Islet of Langerhans (tissue), 1 donor: Measurements from ENCODE around the gene EBF3.

ENCODE experiments used
- FAIRE-seq: peaks from one replicate; lab custom pipeline; 2011; peaks lifted over from hg19 to GRCh38; lab: Jason Lieb, UNC

EBF3 gene

DNA sequence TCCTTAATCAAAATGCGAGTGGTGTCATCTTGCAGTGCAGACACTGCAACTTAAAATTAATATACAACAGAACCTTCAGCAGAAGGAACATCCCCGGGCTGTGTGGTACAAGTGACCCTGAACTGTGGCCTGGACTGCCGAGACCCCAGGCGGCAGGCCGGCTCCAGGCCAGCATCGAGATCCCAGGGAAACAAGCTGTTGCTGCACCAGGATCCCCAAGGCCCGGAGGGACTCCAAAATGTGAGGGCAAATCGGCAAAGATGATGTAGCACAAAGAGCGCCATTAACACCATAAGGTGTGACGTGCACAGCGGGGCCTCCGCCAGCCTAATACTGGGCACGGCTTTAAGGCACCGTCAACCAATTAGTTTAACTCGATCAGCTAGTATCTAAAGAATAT lies 73.9 kb downstream of the EBF3 start:
- FAIRE-seq = no peak

DNA sequence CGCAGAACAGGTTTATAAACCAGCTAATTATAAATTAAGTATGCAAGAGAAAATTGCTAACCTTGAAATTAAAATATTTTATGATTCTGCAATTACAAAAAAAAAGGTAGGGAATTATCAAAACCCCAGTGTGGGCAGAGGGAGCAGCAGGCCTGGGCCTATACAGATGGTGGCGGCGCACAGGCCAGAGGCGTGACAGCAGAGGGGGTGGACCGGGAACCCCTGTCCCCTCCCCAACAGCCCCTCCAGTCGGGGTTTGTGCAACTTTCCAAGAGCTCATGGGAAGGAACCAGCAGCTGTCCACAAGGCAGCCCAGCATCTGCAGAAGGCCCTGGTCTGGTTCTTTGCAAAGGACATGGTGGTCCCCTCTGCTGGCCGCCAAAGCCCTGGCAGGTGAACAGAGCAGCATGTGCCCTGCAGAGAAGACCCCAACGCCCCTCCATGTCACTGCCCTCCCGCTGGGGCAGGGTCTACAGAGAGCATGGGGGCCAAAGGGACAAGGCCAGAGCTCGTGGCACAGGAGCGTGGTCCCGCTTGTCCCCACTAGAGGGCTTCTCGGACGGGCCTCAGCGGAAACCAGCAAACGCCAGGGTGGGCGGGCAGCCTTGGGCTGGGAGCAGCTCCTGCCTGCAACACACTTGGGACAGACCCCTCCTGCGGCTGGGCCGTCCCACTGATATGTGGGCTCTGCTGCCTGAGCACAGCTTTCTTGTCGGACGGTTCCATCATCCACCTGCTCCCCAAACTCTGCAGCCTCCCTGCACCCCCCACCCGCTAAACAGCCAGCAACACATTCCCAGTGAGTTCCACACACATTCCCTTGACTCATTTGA lies 75.1 kb downstream of the EBF3 start:
- no peak for FAIRE-seq

DNA sequence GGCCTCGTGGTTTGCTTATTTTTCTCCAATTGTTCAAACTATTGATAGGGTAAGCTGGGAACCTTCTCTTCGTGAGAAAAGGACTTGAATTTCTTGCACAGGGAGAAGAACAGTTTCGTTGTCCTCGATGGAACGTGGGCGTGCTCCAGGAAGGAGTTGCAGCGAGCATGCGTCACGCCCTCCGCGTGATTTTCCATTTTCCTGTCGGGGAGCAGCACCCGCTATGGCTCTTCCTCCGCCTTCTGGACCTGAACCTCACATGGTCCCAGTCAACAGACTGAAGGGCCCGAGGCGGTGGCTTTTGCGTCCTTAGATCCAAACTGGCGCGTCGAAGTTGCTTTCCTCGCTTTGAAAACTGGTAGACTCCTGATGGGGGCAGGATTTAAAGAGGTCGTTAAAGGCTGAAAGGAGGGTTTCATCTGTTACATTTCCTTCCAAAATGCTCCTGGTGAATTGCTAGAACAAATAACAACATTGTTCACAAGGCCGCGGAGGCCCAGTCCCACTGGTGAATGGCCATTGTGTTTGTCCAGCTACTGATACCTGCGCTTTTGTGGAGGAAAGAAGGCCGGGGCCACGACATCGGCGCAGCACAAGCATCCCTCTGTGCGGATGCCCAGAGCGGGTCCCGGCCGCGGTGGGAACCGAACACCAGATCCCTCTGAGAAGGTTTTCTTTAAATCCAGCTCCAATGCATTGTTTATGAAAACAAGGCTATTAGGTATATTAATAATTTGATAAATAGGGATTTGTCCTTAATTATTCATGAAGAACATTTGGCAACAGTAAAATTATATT lies 75.9 kb downstream of the EBF3 start:
- FAIRE-seq = no peak

DNA sequence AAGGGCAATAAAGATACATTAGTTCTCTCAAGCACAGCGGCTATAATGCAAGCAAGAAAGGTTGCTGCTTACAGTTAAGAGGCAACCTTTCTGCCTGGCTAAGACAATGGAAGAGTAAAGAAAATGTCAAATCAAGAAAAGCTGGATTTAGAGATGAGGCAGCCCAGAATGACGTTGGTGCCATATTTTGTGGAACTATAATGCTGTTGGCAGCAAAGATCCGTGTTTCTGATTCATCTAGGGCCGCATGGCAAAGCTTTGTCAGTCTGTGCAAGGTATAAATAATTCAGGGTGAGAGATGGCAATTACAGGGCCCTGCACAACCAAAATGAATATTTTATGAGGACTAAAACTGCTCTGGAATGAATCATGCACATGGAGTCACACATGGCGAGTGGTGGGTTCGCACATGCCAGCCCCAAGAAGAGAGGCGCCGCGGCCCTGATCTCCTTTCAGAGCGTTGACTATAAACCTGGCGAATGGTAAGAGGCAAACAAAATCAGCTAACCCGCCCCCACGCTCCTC lies 76.6 kb downstream of the EBF3 start:
- FAIRE-seq = no peak

DNA sequence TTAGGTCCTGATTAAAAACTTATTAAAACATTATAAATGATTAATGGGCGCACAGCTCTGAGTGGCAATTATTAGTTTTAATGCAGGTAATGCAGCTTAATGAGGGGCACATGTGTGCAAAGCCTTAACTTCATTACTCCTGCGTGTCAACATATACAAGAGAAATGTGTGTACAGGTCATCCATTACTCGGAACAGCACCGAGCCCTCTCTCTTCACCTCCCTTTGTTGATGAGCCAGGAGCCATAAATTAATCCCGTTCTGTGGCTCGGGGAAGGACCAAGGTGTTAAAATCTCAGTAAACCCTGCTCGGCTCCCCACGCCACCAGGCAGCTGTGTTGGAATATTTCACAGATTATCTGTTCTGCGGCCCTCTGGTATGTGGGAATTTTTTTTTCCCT lies 77.8 kb downstream of the EBF3 start:
- no peak for FAIRE-seq

DNA sequence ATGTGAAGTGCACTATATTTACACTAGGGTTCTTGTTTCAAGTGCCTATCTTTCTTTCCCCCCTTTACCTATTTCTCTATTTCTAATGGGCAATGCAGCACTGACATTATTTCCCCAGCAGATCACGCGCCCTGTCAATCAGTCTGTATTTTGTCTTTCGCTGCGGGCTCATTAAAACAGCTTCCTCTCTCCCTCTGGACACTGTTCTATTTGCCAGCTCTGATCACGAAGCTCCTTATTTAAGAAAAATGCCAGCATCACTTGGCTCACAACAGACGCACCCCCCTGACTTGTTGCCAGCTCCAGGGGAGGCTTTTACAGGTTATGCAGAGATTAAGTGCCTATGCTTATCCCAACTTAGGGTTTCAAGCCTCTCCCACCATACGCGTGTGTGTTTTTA lies 78.5 kb downstream of the EBF3 start:
- no peak for FAIRE-seq

DNA sequence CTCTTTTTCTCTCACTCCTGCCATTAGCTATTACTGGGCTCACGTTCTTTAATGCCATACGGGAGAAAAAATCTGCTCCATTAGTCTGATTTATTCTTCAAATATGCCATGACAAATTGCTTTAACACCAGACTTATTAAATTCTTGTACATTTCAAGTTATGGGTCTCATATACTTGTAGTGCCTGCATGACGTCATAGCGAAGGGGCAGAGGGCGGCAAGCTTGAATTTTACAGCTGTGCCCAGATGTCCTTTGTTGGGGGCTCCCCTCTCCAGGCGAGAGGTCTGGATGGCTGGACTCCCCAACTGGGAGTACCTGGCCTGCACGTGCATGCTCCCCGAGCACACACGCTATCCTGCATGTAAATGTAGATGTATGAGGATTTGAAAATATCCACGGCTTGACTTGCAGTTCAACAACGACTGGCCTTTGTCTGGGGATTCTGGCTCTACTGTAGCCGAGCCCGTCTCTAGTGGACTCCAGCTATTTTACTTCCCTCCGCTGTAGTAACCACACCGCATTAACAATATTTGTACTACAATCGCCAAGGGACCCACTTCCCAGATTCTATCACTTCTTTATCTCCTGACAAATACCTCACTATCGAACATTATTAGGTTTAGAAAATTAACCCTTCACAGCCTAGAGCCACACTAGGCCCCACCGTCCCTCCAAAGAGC lies 79.5 kb downstream of the EBF3 start:
- no peak for FAIRE-seq

DNA sequence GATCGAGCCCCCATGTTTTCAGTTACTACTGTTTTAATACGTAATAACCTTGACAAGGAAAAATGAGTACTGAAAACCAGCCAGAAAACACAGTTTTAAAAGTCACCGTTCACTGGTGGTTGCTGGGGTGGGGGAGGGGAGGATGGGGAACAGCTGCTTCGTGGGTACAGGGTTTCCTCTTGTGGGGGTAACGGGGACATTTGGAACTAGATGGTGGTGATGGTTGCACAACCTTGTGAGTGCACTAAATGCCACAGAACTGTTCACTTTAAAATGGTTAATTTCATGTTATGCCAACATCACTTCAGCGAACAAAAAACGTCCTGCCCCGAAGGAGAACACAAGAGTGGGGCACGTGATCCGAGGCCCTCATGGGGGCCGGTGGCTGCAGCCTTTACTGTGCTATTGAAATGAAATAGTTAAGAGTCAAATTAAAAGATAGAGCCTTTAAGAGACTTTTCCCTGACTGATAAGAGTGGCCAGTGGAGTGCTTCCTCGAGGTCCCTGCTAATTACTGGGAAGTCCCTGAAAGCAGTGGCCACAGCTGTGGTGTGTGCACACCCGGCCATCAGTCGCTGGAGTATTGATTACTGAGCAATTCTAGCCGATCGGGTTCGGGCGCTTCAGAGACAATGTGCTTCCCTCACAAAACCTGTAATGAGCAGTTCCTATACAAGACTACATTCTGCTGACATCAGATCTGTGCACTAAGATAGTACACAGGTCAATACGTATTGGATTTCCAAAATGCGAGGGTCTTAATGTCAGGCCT lies 80.3 kb downstream of the EBF3 start:
- no peak for FAIRE-seq

DNA sequence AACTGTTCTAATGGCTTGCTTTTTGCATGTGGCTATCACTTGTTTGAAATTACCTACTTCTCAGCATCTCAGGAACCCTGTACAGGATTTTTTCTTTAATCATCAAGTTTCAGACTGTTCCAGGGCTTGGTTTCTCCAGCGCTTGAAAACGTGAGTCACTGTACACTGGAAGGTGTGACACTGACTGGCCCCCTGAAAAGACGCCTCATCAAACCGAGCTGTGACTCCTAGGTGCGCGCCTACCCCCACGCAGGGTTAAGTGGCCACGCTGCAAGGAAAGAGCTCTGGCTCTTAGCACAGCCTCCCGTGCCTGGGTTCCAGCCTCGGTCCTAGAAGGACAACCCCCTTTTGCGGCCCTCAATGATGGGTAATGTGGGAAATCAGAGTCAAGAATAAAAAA lies 81.0 kb downstream of the EBF3 start:
- FAIRE-seq = no peak

DNA sequence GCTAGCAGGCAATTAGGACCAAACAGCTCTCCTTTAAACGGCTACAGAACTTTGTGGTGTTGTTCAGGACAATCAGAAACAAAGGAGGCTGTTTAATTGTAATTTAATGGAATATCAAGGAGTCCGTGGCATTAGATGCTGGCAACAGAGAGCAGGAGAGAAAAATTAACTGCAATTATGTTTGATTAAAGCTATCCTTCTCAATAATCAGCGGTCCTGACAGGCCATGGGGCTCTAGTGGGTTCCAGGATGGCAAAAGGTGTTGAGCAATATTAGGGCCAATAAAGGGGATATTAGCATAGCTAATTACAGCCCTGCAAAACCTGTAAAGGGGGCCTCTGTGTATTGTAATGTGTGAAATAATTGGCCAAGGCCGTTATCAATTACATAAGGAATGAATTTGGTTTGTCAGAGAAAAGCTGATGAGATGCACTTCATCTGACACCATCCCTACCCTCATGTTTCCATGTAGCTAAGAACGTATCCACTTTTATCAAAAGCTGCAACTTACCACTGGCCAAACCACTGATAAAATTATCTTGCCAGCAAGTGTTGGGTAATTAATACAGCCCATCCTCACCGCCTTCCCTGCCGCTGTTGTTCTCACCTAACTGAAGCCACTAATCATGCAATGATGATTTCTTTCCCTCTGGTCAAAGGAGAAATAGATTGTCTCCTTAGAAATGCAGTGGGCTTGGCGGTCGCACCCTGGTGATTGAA lies 81.6 kb downstream of the EBF3 start:
- no peak for FAIRE-seq

DNA sequence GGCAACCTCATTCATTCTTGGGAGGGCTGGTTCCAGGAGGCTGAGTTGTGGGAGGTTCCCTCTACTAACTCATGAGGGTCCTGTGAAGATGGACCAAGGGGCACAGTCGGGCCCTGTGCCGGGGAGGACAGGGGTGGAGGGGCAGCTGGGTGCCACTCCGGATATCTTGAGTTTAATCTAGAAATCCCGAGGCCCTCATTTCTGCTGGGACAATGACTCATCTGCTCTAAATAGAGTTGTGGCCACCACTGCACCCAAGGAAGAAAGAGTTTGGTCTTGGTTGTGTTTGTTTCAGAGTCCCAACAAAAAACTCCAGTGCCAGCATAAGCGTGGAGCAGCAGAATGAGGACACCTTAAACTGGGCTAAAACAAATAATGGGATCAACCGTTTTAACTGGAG lies 82.4 kb downstream of the EBF3 start:
- no peak for FAIRE-seq

DNA sequence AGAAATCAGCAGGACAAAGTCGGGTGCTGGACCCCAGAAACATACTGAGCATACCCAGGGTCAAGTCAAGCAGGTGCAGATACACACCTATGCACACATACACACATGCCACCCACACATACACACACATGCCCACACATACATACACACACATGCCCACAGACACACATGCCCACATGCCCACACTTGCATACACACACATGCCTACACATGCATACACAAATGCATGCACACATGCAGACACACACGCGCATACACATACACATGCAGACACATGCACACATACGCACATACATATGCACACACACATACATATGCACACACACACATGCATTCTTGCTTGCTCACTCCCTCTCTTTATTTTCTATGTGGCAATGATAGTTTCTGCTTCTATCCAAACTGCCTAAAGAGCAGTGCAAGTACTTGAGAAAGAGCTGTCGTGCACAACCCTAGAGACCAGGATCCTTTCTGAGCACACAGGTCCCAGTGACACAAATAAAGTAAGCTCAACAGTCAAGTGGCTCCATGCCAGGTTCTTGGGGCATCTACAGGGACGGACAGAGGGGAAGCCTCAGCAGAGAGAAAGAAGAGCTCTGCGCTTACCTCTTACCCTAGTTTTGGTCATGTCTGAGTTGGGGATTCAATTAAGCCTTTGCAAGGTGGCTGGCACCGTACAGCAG lies 83.7 kb downstream of the EBF3 start:
- FAIRE-seq = no peak

DNA sequence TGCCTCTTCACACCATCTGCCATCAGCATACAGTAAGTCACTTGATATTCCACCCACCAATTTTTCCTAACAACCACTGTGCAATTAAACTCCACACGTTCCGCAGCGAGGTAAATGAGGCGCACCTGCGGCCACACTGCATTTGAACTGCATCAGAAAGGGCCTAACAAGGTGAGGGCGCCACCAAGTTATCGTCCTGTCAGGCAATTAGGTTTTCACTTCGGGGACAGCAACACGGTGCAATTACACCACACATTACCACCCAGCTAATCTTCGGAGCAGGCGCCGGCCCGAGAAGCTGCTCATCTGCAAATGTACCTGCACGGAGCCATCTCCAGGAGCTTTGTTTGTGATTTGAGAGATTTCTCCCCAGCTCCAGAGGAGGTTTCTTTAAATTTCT lies 84.4 kb downstream of the EBF3 start:
- FAIRE-seq = no peak

DNA sequence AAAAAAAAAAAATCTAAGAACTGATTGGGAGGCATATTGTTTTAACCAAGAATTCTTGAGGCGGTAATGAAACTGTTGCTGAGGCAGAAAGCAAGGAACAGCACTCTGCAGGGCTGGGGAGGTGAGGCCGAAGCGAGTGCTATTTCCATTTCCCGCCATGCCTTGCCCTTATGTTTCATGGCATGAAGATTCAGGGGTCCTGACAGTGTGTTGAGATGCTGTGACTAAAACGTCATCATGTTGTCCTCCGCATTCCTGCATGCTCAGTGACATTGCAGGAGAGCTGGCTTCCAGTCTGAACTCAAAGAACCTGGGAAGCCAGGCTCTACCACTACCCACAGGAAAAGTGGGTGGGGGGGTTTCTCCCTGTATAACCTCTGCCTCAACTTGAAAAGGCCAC lies 85.2 kb downstream of the EBF3 start:
- FAIRE-seq = no peak

DNA sequence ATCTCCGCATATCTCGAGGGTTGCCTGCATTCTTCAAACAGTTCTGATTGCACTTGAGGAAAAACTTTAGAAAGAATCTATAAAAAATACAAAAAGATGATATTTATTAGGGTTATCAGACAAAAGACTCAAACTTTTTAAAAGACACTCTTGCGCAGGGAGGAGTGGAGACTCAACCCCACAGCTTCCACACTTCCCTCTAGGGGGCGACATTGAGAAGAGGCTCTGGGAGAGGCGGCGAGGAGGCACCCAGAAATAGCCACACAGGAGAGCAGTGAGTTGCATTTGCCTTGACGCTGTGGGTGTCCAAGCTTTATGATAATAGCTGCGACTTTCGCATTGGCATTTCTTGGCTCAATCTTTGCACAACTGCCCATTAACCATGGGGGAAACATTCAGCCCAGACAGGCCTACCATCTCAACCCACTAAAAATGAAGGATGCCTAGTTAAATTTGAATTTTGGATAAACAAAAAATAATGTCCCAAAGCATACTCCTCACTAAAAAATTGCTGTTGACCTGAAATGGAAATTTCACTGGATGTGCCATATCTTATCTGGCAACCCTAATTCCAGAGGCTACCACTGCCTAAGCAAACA lies 86.2 kb downstream of the EBF3 start:
- no peak for FAIRE-seq

DNA sequence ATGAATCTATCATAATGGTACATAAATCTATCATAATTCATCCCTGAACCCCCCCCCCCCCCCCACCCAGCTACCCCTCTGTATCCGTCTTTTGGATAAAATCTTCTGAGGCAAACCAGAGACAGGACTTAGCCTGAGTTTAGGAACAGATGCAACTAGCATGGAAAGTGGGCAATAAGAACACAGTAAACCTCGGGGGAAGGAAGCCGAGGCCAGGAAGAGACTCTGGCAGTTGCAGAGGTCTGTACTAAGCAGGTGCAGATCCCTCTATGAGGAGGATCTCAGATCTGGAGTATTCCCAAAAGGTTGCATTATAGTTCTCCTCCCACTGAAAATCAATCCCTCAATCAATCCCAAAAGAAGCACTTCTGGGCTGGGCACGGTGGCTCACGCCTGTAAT lies 87.2 kb downstream of the EBF3 start:
- no peak for FAIRE-seq

DNA sequence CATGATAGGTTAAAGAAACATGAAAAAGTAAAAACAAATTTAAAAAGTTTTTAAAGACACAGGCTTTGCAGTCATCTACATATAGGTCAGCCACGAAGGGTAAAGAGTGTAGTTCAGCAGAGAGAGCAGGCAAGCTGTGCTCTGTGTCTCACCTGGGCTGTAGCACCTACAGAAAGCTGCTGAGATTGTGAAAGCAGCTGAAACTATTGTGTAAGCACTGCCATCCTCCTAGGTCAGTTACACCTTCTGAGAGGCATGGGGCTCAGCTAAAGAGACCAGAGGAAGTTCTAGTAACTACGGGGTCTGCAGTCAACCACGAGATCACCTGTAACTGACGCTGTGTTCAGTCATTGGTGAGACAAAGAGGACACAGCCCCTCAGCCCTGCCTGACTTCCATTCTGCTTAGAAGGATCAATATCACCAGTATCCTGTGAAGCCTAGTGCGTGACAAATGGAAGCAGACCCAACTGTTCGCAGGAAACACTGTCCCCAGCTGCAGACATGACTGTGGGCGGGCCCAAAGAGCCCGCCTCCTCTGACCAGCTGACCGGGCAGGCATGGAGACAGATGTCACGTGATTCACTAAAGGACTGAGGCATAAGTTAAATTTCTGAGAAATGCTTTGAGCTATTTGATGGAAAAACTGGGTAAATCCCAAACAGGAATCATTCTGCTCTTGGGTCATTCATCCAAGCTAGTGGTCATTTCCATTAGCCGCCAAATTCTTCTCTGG lies 87.9 kb downstream of the EBF3 start:
- FAIRE-seq = no peak

DNA sequence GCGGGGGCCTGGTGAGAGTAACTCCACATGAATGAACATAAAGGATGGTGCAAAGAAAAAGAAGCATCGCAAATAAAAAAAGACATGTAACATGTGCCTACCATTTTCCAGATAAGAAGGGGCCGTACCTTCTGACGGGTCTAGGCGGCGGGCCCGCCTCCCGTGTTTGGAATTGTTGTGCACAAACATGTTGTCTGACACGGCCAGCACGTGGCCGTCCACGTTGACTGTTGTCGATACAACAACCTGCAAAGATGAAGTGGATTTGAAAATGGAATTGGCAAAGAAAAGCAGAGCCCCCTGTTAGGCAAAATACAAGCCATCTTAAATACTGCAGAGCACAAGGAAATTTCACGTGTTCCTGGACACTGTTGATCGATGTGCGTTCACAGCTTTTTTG lies 90.7 kb downstream of the EBF3 start:
- FAIRE-seq = no peak

DNA sequence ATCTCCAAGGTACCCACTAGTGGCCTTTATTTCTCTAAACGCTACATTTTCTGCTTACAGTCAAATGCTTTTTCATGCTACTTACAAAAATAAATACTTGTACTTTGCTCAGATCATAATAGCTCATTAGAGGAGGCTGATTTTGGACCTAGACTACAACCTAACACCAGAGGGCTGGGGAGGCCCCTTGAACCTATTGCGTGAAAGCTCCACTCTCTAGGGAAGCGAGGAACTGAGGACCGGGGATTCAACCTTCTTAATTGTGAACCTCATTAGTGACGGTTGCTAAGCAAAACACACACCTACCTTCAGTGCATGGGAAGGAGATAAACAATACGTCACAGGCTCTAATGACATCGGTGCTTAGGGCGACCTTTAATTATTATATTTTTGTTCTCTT lies 92.1 kb downstream of the EBF3 start:
- FAIRE-seq = peak; percentile 88
